Parathyroid adenoma (tissue), 2 donors: Measurements from ENCODE around the gene CAMSAP1.

Experiments used
- H2AFZ ChIP-seq: fragments of 300-600 bp; sonication (generic); one replicate; pipeline ENCODE4 v1.7.0; 2017; ENCODE audit warnings: antibody characterized with exemption, mild to moderate bottlenecking
- H3K27ac ChIP-seq: fragments of 300-600 bp; sonication (generic); one replicate; pipeline ENCODE4 v1.7.0; 2017
- H3K27me3 ChIP-seq: fragments of 300-600 bp; sonication (generic); one replicate; pipeline ENCODE4 v1.7.0; 2017; ENCODE audit warnings: low read length; ENCODE audit not compliant: control insufficient read depth, insufficient read depth
- H3K36me3 ChIP-seq: fragments of 300-600 bp; sonication (generic); one replicate; pipeline ENCODE4 v1.7.0; 2017; ENCODE audit warnings: low read length; ENCODE audit not compliant: control insufficient read depth, insufficient read depth
- H3K4me1 ChIP-seq: fragments of 300-600 bp; sonication (generic); one replicate; pipeline ENCODE4 v1.7.0; 2017; ENCODE audit warnings: control low read depth
- H3K4me2 ChIP-seq: fragments of 300-600 bp; sonication (generic); one replicate; pipeline ENCODE4 v1.7.0; 2017; ENCODE audit warnings: low read length
- H3K4me3 ChIP-seq: fragments of 300-600 bp; sonication (generic); one replicate; pipeline ENCODE4 v1.7.0; 2017; ENCODE audit warnings: low read depth, low read length
- H3K79me2 ChIP-seq: fragments of 300-600 bp; sonication (generic); one replicate; pipeline ENCODE4 v1.7.0; 2017; ENCODE audit warnings: control low read depth
- H3K9ac ChIP-seq: fragments of 300-600 bp; sonication (generic); one replicate; pipeline ENCODE4 v1.7.0; 2017; ENCODE audit warnings: mild to moderate bottlenecking
- H3K9me3 ChIP-seq: fragments of 300-600 bp; sonication (generic); one replicate; pipeline ENCODE4 v1.7.0; 2017; ENCODE audit warnings: low read length; ENCODE audit not compliant: control insufficient read depth
- TF ChIP-seq, protein P1 (sequence below): fragments of 300-600 bp; sonication (generic); IDR thresholded peaks from one replicate; pipeline ENCODE4 v1.7.0; 2017; ENCODE audit warnings: antibody characterized with exemption, mild to moderate bottlenecking
- donor health status: primary hyperparathyroidism.

CAMSAP1 gene

DNA sequence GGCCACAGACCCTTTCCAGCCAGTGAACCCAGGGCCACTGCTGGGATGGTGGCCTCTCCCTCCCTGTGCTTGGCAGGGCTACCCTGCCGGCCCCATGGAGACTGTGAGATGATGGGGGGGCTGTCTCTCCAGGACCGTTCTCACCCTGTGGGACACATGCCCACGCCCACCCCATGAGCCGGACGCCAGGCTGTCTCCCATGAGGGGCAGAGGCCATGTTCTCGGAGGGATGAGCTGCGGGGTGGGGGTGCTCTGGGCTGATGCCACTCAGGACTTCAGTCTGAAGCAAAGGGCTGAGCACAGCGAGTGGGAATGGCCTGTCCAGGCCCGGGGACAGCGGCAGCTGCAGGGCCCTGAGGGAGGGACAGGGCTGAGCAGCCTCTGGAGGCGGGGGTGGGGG, 116.5 kb downstream of the CAMSAP1 start:
- H3K27me3 ChIP-seq, result no peaks in the 10 kb centered on the region
- H3K27ac ChIP-seq, result no peak overlapping the region
- H3K4me3 ChIP-seq, result no peak overlapping the region
- no peak overlapping the region for H3K4me2 ChIP-seq
- TF ChIP-seq, protein P1, sequence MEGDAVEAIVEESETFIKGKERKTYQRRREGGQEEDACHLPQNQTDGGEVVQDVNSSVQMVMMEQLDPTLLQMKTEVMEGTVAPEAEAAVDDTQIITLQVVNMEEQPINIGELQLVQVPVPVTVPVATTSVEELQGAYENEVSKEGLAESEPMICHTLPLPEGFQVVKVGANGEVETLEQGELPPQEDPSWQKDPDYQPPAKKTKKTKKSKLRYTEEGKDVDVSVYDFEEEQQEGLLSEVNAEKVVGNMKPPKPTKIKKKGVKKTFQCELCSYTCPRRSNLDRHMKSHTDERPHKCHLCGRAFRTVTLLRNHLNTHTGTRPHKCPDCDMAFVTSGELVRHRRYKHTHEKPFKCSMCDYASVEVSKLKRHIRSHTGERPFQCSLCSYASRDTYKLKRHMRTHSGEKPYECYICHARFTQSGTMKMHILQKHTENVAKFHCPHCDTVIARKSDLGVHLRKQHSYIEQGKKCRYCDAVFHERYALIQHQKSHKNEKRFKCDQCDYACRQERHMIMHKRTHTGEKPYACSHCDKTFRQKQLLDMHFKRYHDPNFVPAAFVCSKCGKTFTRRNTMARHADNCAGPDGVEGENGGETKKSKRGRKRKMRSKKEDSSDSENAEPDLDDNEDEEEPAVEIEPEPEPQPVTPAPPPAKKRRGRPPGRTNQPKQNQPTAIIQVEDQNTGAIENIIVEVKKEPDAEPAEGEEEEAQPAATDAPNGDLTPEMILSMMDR, result no peak
- H3K9me3 ChIP-seq, result no peaks in the 10 kb centered on the region
- H3K79me2 ChIP-seq, result no peaks in the 10 kb centered on the region
- H3K36me3 ChIP-seq, result no peaks in the 10 kb centered on the region
- H3K9ac ChIP-seq, result no peak overlapping the region
- H2AFZ ChIP-seq, result no peak overlapping the region
- no peaks in the 10 kb centered on the region for H3K4me1 ChIP-seq

DNA sequence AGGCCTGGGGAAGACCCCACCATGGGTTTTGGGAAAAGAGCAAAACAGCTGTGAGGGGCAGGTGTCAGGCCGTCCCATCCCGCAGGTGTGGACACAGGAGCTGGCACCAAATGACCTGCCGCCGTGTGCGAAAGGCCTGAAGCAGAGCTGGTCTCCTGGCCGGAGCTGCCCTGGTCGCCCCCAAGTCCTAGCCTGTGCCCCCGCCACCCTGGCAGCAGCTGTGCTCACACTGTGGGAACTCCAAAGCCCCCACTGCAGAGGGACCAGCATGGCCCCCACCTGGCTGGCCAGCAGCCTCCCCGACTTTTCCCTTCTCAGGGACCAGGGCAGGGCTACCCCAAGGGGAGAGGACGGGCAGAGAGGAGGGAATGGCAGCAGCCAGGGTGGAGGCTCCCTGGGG, 117.0 kb downstream of the CAMSAP1 start:
- Histone ChIP-seq H2AFZ (no peak overlapping the region), H3K9me3 (no peaks in the 10 kb centered on the region), H3K4me2 (no peak overlapping the region), H3K36me3 (no peaks in the 10 kb centered on the region), H3K4me3 (no peak overlapping the region), H3K79me2 (no peaks in the 10 kb centered on the region), H3K9ac (no peak overlapping the region), H3K27ac (no peak overlapping the region), H3K4me1 (no peaks in the 10 kb centered on the region), H3K27me3 (no peaks in the 10 kb centered on the region)
- TF ChIP-seq, protein P1, result no peak

DNA sequence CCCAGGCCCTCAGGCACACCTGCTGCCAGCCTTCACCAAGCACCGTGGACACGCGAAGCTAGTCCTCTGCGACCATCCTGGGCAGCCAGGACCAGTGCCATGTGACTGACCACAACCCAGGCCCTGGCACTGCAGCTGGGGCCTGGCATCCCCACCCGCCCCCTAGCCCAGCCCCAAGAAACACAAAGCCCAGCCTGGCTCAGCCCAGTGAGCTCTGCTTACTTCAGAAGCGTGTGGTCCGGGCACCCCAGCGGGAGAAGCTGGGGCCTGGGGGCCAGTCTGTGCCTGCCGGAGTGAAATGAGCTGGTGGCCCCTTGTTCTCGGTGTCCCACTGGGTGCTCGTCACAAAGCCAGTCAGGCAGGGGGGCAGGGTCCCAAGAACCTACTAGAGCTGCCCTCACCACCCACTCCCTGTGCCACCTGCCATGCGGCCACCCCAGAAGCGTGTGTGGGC, 117.5 kb downstream of the CAMSAP1 start:
- Histone ChIP-seq H3K27me3 (no peaks in the 10 kb centered on the region), H3K9ac (no peak overlapping the region), H3K36me3 (no peaks in the 10 kb centered on the region), H3K79me2 (no peaks in the 10 kb centered on the region), H3K4me3 (no peak overlapping the region), H3K27ac (no peak overlapping the region), H3K4me2 (no peak overlapping the region), H2AFZ (no peak overlapping the region), H3K4me1 (no peaks in the 10 kb centered on the region), H3K9me3 (no peaks in the 10 kb centered on the region)
- TF ChIP-seq, protein P1, result no peak

DNA sequence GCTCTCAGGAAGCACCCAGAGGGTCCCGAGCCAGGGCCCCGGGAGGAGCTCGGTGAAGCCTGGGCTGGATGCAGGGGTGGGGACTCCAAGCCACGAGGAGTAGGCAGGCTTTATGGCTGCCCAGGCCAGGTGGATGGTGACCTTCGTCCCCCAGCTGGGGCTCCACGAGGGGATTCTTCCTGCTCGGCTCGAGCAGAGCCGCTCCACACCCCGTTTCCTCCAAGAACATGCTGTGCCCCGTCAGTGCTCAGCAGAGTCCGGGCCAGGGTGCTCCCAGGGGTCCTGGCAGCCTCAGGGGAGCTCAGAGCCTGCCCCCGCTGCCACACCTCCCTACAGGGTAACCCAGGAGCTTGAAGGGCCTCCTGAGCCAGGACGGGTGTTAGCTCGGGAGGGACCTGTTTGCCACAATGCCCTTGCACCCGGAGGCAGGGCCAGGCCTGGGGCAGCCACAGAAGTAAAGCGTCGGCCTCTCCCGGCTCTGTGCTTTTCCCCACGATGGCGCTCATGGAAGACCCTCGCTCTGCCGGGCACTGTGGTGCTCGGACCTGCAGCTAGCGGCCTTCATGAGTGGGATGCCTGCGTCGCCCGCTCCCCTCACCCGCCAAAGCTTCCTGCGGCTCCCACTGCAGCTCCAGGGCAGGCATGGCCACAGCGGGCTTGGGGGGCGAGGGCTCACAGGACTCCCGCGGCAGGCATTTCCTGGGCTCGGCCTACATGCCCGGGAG, 118.6 kb downstream of the CAMSAP1 start:
- Histone ChIP-seq H2AFZ (no peak overlapping the region), H3K4me3 (no peak overlapping the region), H3K36me3 (no peaks in the 10 kb centered on the region), H3K4me1 (no peaks in the 10 kb centered on the region), H3K9ac (no peak overlapping the region), H3K79me2 (no peaks in the 10 kb centered on the region), H3K9me3 (no peaks in the 10 kb centered on the region), H3K4me2 (no peak overlapping the region), H3K27me3 (no peaks in the 10 kb centered on the region), H3K27ac (no peak overlapping the region)
- TF ChIP-seq, protein P1, result no peak
